Cerebellar nuclear complex (tissue), 1 donor: Measurements from ENCODE around the gene NFRKB.

Experiments used
- DNase-seq, 2 experiments: peaks; one replicate each; lab custom pipeline; 2025; lab: John Stamatoyannopoulos, UW

NFRKB gene

GRCh38 chr11:129895126-129896041, at the start of gene NFRKB:
NFRKB (minus strand) TSS chr11:129895578; CDS start chr11:129892849, 2,729 bp downstream.
- DNase-seq, result peak; percentile 25 to 44

DNA sequence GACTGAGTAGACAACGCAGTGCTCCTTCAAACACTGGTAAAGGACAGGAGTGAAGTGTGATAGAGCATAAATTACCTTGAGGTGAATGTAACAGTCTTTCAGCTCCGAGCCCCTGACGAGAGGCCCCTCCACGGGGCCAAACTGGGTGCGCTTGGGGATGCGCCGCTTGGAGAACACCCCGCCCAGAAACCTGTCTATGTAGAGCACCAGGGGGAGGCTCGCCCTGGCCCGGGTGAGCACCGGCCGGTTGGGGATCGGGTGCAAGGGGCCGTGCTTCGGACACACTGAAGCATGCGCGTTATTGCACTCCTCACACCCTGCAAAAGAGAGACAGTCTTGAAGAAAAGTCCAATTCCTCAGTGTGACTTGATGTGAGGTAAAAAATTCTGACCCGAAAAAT, 49.3 kb upstream of the NFRKB start:
- DNase-seq, result no peak

DNA sequence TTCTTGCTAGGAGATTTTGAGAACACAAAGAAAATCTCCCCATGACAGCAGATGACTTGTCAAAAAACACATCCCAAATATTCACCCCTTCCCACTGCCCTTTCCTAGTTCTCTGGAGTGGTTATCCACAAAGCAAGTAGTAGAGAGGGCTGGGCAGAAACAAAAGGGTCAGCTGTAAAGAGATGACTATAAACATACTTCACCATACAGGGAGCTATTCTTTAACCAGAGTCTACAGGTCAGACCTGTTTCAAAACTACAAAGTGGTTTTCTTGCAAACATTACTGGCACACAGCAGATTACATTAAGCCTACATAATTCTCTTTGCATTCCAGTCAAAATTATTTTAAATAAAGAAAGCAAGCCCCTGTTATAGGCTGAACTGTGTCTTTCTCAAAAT, 47.7 kb upstream of the NFRKB start:
- no peak for DNase-seq

DNA sequence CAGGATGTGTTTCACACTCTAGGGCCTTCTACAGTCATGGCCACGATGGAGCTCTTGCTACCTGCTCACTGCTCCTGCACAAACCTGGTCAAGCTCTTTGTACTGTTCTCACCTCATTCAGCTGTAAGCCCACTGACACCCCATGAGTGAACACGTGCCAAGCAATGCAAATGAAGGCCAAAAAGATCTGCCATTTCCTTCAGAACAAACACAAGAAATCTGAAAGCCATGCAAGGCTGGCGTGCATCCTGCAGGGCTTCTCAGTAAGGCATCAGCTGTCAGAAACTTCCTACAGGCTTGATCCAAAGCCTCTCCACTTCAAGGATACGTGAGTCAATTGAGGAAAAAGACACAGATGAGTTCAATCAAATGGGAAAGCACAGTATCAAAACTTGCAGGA, 44.1 kb upstream of the NFRKB start:
- DNase-seq, result no peak

DNA sequence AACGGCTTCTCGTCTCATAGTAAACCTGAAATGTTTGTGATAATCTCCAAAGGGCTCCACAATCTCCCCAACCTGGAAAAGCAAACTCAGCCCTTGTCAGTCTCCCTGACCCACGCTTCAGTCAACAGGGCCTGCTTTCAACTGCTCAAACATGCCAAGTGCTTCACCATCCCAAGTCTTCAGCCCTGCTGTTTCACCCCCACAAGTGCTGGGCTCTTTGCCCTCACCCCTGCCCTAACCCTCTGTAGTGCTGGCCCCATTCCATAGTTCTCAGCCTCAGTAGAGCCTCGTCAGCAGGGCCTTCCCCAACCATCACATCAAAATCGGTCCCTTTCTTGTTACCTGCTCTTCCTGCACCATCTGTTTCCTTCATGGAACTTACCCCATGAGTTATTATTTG, 43.4 kb upstream of the NFRKB start:
- DNase-seq, result no peak

DNA sequence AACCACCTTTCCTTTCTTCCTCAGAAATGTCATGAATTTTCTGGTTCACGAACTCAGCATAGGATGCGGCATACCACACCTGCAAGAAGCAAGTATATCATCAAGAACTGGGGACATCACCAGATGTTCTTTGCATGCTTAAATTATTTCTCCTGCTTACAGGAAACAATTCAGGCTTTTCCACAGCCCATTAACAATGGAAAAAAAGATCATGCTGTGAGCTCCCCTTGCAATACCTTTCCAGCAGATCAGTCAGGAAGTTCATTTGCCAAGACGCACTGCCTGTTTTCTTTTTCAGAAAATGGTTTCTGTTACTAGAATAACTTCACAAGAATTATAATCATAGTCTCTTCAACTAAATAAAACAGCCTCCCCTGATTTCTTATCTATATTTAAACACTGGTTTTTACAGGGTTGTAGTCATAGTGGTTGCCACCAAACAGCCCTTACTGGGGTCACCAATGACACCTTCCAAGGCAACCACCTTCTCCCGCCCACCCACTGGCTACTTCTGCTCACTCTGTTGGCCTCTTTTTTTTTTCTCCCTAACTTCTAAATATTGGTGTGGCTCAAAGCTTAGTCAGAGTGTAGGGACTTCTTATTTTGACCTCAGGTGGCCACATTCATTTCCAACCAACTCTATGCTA, 42.3 kb upstream of the NFRKB start:
- DNase-seq, result no peak

DNA sequence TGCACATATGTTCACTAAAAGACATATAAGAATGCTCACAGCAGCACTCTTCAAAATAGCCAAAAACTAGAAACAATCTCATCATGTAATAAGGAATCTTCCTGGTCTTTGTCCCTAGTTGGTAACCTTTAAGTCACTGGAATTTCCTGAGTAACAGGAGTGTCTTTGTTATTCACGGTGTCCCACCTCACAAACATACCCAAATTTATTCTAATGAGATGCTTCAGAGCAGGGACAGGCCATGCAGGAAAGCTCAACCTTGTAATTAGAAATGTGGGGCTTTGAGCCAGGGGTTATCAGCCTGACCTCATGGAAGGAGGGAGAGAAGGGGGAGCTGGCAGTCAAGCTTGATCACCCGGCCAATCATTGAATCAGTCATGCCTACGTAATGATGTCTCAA, 40.3 kb upstream of the NFRKB start:
- DNase-seq, result no peak

DNA sequence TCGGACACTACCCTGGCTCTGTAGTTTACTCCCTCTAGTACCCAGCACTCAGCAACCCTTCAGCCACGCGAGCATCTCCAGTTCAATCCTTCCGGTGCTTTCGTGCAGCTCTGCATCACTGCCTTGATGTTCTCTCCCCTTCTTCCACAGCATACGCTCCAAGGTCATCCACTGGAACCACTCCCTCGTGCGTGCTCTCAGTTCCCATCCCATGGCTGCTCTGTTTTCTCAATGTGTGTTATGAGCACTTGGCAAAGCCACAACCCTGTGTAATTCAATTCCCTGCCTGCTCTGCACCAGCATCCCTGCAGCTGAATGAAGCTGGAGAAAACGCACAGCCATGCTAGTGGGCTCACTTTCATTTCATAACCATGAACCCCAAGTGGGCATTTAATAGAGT, 38.5 kb upstream of the NFRKB start:
- DNase-seq, result no peak

DNA sequence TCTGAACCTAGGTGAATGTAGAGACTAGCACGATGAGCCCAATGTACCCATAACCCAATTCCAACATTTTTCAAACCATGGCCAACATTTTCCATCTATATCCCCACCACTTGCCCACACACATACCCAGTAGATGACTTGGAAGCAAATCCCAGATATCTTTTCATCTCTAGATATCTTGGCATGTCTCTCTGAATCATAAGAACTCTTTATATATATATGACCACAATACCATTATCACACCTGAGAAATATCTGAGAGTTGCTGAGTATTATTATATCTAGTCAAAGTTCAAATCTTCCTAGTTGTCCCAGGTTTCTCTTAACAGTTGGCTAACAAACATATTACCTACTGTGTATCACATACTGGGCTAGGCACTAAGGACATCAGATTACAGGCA, 37.9 kb upstream of the NFRKB start:
- DNase-seq, result no peak

GRCh38 chr11:129932381-129933067, 37.1 kb upstream of the NFRKB start:
- no peak for DNase-seq

DNA sequence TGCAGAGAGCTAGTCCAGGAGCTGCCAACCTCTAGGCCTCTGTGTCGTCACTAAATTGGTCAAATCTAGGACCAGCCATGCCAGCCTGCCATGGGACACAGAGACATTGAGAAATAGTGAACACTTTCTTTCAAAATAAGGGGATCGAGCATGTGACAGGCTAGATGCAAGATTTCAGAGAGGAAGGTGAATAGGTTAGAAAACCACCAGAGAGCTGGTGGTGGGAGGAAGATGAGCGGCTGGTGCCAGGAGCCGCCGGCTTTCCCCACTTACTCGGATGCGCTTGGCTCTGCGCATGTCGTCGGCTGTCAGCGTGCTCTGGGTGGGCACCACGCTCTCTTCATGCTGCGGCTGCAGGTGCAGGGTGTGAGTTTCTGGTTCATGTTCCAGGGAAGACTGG, 35.4 kb upstream of the NFRKB start:
- DNase-seq, result no peak

DNA sequence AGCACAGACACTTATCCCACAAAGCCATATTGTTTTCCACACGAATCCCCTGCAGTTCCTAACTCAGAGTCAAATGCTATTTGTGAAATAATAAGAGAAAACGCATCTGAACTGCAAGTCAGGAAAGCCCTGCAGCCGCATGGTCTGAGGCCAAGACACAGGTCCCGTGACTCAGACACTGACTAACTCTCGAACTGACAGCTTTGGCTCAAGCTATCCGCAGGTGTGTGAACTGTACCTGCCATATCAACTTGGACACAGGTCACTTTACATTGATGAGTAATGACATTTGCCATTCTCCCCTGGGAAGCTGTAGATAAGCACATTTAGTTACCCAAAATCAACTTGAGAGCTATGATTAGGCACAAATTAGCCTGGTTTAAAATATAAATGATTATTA, 34.9 kb upstream of the NFRKB start:
- no peak for DNase-seq

GRCh38 chr11:129929721-129930120, 34.3 kb upstream of the NFRKB start:
- no peak for DNase-seq

GRCh38 chr11:129928923-129929692, 33.7 kb upstream of the NFRKB start:
- DNase-seq, result no peak

- DNase-seq, result no peak
Measured at GRCh38 chr11:129922674-129923073, 27.3 kb upstream of the NFRKB start.

- no peak for DNase-seq
Measured at GRCh38 chr11:129918361-129918760, 23.0 kb upstream of the NFRKB start.

DNA sequence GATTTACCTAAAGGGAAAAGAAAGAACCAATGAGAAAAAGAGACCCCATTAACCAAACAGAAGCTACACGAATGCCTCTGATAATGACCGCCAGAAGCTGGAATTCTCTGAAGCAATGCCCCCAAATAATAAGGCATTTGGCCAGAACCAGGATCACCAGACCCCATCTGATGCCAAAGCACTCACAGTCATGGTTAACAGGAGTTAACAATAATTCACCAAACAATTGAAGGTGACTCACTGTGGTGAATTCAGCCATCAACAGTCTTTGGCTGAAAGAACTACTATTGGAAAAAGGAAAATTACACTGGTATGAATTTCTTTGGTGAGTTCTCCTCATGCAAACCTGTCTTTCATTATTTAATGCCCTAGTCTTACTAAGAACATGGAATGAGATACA, 21.9 kb upstream of the NFRKB start:
- no peak for DNase-seq

- DNase-seq, result no peak
Measured at GRCh38 chr11:129911298-129911697, 15.9 kb upstream of the NFRKB start.

- DNase-seq, result no peak
Measured at GRCh38 chr11:129910360-129910759, 15.0 kb upstream of the NFRKB start.

- DNase-seq, result no peak
Measured at GRCh38 chr11:129905402-129905801, 10.0 kb upstream of the NFRKB start.

GRCh38 chr11:129896062-129896461, 684 bp upstream of the NFRKB start:
- DNase-seq, result no peak
